Bronchial epithelial cell (primary cell): Measurements from ENCODE around the gene BRD3OS. TPM values are rescaled to one million over a fixed set of nuclear protein-coding genes. Genes with fewer than 3 reads are reported as not detected.

ENCODE experiments used
- DNase-seq: peaks from one replicate; pipeline ENCODE4 v3.0.0-alpha.2; 2010; ENCODE audit warnings: low read depth
- FAIRE-seq: peaks from 2 replicates; lab custom pipeline; 2011; peaks lifted over from hg19 to GRCh38; lab: Jason Lieb, UNC
- H3K27me3 ChIP-seq: 2 replicates; pipeline ENCODE4 v1.5.1; 2011; ENCODE audit warnings: low read length; ENCODE audit not compliant: control insufficient read depth, insufficient read depth
- H3K36me3 ChIP-seq: 2 replicates; pipeline ENCODE4 v1.5.1; 2011; ENCODE audit warnings: low read length; ENCODE audit not compliant: control insufficient read depth, insufficient read depth
- H3K4me3 ChIP-seq: 2 replicates; pipeline ENCODE4 v1.5.1; 2011; ENCODE audit warnings: mild to moderate bottlenecking, low read depth, low read length, control low read depth
- CTCF ChIP-seq: IDR thresholded peaks from 2 replicates; pipeline ENCODE4 v1.5.1; 2011; ENCODE audit warnings: mild to moderate bottlenecking, moderate library complexity, low read length, control low read depth, inconsistent platforms; ENCODE audit not compliant: insufficient read depth, severe bottlenecking
- total RNA-seq: library from RNA; depleted of rRNA; stranded (reverse); fragments of >200 nt; gene quantifications from 2 replicates; pipeline ENCODE4 v1.2.1, GENCODE V29; 2014

BRD3OS gene
- total RNA-seq, 1 donor from 2014 or later: 5.8 TPM

GRCh38 chr9:134039386-134040175 is 14.3 kb downstream of the BRD3OS start:
- no peaks in the 10 kb centered on the region for H3K27me3 ChIP-seq
- DNase-seq (no peak), FAIRE-seq (no peak)
- TF ChIP-seq CTCF: no peak
- peaks cover 26% of the 10 kb centered on the region for H3K36me3 ChIP-seq
- no peak overlapping the region for H3K4me3 ChIP-seq

GRCh38 chr9:134040176-134040565 is 14.9 kb downstream of the BRD3OS start:
- H3K4me3 ChIP-seq: no peak overlapping the region
- TF ChIP-seq CTCF: no peak
- no peak for DNase-seq
- H3K27me3 ChIP-seq: no peaks in the 10 kb centered on the region
- FAIRE-seq: no peak
- H3K36me3 ChIP-seq: peaks cover 22% of the 10 kb centered on the region

GRCh38 chr9:134040781-134041648 is 15.7 kb downstream of the BRD3OS start:
- FAIRE-seq: no peak

GRCh38 chr9:134041649-134041962 is 16.3 kb downstream of the BRD3OS start:
- peaks cover 23% of the 10 kb centered on the region for H3K36me3 ChIP-seq
- no peaks in the 10 kb centered on the region for H3K27me3 ChIP-seq
- no peak for FAIRE-seq
- H3K4me3 ChIP-seq: no peak overlapping the region
- TF ChIP-seq CTCF: no peak
- DNase-seq: no peak

More at GRCh38 chr9:134040781-134041648, 15.7 kb downstream of the BRD3OS start:
- TF ChIP-seq CTCF: no peak
- no peak for DNase-seq
- H3K4me3 ChIP-seq: no peak overlapping the region
- no peaks in the 10 kb centered on the region for H3K27me3 ChIP-seq
- H3K36me3 ChIP-seq: peaks cover 24% of the 10 kb centered on the region

- TF ChIP-seq CTCF: no peak
- Histone ChIP-seq H3K4me3 (no peak overlapping the region), H3K27me3 (no peaks in the 10 kb centered on the region), H3K36me3 (peaks cover 35% of the 10 kb centered on the region)
- FAIRE-seq (no peak), DNase-seq (no peak)
These were observed 18.3 kb downstream of the BRD3OS start for GRCh38 chr9:134043531-134043988.
